HG02884 (cell line): Measurements from ENCODE around the gene LRRC27.
"Not testable (repeated sequence)": the region's sequence is repeated elsewhere in the genome, so short reads cannot be mapped to it uniquely, and the experiment has no call there.

Source experiments
- ATAC-seq: cut with Tn5 transposase; IDR thresholded peaks from one replicate; pipeline ENCODE4 v1.9.1; 2021; ENCODE audit warnings: mild to moderate bottlenecking, moderate library complexity; ENCODE audit not compliant: unreplicated experiment

LRRC27 gene

GRCh38 chr10:132335189-132336063 is 3.4 kb downstream of the LRRC27 start:
- peak; percentile 57 for ATAC-seq

- no peak for ATAC-seq
Observed at GRCh38 chr10:132336064-132336746, 4.2 kb downstream of the LRRC27 start.

DNA sequence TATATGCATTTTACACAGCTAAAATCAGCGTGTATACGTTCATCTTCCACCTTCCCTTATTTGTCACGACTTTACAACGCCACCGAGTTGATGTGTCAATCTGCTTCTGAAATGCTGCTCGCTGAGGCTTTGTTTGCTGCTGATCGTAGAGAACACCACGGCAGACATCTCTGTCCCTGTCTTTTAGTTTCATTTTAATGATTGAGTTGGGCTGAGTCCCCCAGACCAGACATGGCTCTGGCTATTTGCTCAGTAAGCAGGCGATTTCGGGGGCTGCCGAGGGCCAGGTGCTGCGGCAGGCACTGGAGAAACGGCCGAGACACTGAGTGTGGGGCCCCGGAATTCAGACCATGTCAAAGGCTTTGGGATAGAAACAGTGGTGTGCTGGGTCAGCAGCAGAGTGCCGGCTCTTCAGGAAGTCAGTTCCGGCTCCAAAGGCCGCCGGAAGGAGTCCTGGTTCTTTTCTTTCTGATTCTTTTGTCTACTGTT is 5.0 kb downstream of the LRRC27 start:
- ATAC-seq = no peak

DNA sequence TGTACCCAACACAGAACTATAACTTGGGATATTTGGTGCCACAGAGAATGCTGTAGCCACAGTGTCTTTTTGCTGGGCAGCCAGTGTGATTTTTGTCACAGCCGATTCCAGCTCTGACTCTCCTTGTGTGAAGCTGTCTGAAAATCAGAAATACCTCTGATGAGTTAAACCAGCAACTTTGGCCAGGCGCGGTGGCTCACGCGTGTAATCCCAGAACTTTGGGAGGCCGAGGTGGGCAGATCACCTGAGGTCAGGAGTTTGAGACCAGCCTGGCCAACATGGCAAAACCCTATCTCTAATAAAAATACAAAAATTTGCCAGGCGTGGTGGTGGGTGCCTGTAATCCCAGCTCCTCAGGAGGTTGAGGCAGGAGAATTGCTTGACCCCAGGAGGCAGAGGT is 5.9 kb downstream of the LRRC27 start:
- not testable (repeated sequence) for ATAC-seq

GRCh38 chr10:132338876-132339275 is 6.9 kb downstream of the LRRC27 start:
- ATAC-seq = no peak

GRCh38 chr10:132339276-132339675 is 7.3 kb downstream of the LRRC27 start:
- ATAC-seq = no peak

DNA sequence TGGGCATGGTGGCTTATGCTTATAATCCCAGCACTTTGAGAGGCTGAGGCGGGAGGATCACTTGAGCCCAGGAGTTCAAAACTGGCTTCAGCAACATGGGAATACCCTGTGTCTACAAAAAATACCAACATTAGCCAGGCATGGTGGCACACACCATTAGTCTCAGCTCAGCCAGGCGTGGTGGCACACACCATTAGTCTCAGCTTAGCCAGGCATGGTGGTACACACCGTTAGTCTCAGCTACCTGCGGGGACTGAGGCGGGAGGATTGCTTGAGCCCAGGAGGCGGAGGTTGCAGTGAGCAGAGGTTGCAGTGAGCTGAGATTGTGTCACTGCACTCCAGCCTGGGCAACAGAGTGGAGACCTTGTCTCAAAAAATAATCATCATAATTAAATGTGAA is 9.0 kb downstream of the LRRC27 start:
- no peak for ATAC-seq

DNA sequence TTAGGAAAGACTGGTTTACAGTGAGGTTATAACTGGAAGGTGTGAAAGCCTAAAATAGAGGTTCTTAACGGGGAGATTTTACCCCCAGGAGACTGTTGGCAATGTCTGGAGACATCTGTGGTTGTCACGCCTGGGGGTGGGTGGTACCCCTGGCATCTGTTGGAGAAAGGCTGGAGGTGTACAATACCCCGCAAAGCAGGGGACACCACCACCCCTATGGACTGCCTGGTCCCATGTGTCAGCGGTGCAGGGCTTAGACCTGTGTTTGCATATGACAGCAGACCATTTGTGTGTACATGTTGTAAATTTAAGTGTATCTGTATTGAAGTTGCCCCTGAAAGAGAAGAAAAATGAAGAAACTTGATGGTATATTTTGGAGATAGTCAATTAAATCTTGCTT is 9.8 kb downstream of the LRRC27 start:
- ATAC-seq = no peak

DNA sequence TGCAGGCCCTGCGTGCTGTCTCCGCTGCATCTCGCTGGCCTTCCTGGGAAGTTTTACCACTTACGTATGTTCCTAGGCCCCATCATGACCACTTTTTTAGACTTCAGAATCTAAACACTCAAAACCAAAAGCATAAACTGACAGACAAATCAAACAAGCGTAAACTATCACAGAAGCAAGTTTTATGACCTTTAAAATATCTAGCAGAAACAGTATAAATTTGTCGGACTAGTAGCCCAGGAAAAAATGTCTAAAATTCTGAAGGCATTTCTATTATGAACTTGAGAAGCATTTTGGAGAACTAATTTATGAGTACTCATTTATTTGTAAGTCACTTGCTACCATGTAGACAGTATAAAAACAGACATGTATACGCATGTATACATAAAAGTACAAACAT is 10.6 kb downstream of the LRRC27 start:
- no peak for ATAC-seq

DNA sequence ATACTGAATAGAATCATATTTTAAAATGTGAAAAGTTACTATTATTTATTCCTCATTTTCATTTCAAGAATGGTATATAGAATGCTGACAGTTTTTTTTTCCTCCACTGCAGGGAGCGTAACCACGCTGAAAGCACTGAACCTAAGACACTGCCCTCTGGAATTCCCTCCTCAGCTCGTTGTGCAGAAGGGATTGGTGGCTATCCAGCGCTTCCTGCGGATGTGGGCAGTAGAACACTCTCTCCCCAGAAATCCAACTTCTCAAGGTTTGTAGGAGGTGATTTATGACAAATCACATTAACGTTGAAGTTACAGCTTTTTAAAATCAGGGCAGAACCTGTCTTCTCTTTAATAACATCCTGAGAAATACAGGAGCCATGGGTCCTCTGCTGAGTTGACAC is 12.4 kb downstream of the LRRC27 start:
- no peak for ATAC-seq

DNA sequence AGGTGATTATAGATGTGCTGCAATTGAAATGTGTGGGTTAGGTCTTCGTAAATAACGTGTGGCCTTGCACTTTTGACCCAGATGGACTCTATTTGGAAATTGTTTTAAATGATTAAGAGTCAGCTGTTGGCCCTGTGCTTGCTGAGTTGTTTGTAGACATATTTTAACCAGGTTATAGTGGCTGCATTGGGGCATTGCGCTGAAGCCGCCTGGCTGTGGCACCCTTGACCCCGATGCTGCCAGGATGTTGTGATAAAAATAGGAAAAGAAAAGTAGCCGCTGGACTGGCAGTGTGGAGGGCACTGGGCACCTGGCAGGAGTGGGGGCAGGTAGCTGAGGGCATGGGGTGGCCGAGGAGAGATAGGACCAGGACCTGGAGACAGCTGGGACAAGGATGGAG is 13.4 kb downstream of the LRRC27 start:
- ATAC-seq = no peak

GRCh38 chr10:132346806-132347205 is 14.8 kb downstream of the LRRC27 start:
- ATAC-seq = no peak

DNA sequence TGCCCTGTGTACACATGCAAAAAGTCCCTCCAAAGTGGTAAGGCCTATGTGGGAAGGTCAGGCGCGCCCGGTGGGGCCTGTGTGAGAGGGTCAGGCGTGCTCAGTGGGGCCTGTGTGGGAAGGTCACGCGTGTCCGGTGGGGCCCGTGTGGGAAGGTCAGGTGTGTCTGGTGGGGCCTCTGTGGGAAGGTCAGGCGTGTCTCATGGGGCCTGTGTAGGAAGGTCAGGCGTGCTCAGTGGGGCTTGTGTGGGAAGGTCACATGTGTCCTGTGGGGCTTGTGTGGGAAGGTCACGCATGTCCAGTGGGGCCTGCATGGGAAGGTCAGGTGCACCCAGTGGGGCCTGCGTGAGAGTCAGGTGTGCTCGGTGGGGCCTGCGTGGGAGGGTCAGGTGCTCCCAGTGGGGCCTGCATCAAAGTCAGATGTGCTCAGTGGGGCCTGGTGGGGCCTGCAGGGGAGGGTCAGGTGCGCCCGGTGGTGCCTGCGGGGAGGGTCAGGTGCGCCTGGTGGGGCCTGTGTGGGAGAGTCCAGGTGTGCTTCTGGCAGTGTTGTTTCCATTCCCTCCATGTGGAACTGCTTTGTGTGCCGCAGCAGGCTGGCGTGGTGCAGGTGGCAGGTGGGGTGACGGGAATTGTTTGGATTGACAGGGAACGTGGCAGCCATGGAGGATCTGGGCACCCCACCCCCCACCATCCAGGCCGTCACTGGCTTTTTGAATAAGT is 15.4 kb downstream of the LRRC27 start:
- ATAC-seq = no peak

DNA sequence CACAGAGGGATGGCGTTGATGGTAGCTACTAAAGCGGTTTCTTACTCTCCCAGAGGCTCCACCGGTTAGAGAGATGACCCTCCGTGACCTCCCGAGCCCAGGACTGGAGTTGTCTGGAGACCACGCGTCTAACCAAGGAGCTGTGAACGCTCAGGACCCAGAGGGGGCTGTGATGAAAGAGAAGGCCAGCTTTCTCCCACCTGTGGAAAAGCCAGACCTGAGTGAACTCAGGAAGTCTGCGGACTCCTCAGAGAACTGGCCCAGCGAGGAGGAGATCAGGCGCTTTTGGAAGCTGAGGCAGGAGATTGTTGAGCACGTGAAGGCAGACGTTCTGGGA is 15.9 kb downstream of the LRRC27 start:
- no peak for ATAC-seq

DNA sequence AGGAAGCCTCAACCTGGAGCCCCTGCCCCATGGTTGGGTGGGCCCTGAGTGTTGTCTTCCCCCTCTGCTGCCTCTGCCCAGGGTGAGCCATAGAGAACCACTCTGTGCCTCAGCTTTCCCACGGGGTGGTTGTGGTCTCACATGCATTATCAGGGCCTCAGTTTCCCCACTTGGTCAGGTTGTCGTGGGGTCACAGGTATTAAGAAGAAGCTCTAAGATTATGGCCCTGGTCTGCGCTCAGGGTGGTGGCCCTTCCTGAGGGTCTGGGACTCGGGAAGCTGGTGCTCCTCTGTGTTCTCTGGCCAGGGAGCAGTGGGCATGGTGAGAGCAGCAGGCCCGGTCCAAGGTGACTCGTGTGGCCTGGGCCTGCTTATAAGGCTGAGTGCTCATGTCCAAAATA is 17.8 kb downstream of the LRRC27 start:
- no peak for ATAC-seq

GRCh38 chr10:132350391-132350790 is 18.4 kb downstream of the LRRC27 start:
- no peak for ATAC-seq

- no peak for ATAC-seq
Observed at GRCh38 chr10:132350946-132351345, 19.0 kb downstream of the LRRC27 start.

GRCh38 chr10:132351611-132352010 is 19.6 kb downstream of the LRRC27 start:
- ATAC-seq = no peak

DNA sequence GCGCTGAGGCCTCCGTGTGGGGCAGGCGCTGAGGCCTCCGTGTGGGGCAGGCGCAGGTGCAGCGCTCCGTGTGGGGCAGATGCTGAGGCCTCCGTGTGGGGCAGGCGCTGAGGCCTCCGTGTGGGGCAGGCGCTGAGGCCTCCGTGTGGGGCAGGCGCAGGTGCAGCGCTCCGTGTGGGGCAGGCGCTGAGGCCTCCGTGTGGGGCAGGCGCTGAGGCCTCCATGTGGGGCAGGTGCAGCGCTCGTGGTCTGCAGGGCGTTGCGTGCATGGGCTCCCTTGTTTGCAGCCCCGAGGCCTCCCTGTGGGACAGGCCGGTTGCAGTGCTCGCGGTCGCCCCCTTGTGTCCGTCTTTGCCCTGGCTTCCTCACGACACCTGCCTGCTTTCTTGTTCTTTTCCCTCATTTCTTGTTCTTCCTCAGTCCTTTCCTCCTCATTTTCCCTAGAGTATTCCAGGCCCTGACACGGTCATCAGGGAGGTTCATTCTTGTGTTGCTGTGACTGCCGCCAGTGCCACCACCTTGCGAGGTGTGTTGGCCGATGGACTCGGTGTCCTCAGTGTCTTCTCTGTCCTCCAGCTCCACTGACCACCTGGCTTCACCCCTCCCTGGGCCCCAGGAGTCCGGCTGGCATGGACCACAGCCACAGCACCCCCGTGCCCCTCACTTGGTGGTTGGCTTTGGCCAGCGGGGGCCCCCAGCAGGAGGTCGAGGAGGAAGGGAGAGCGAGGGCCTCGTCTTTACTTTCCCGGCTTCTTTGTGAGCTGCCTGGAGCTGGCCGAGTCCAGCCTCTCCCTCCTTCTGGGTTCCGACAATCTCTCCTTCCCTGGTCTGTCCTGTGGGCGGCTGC is 20.7 kb downstream of the LRRC27 start:
- not testable (repeated sequence) for ATAC-seq

DNA sequence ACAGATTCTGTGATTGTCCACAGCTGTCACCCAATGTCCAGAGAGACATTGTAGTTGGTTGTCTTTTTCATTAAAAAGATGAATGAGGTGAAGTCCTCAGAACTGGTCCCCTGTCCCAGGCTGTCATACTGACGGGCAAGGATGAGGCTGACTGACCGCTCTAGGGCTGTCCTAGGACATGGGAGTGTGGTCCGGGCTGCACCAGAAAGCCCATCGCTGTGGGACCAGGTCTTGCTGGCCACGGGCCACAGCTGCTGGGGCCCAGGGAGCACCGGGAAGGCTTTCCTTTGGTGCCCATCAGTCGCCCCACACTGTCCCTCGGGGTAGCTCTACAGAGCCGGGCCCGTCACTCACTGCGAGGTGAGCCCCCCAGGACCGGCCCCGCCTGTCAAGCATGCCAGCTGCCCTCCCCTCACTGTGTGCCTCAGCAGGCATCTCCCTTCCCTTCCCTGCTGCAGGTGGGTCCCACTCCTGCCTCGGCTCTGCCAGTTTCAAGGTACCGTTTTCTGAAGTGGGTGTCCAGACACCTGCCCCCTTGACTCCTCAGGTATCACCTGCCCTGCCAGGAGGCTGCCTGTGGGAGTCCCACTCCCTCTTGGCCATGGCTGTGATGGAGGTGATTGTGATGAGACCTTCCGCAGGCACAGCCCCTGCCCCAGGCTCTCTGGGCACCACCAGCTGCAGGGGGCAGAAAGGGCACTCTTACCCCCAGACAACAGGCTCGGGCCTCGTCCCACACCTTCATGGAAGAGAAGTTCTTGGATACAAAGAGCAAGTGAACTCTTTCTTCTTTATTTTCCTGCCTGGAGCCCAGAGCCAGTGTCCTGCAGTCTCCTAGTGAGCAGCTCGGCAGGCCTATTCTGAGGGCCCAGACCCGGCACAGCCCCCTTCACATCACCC is 21.7 kb downstream of the LRRC27 start:
- no peak for ATAC-seq
